Activated CD4-positive, CD25-positive, alpha-beta regulatory T cell treated with anti-CD3 and anti-CD28 coated beads, Interleukin-2, amount 50 U/mL, for 24 hours (primary cell): ENCODE results near the gene SHC1.

ENCODE experiments used
- ATAC-seq, 2 donors: fragments of 150-1000 bp; cut with Tn5 transposase; one replicate each; pipeline ENCODE4 v1.10.0; 2021; ENCODE audit warnings: mild to moderate bottlenecking in 1 of 2, moderate library complexity in 1 of 2

The SHC1 gene, protein sequence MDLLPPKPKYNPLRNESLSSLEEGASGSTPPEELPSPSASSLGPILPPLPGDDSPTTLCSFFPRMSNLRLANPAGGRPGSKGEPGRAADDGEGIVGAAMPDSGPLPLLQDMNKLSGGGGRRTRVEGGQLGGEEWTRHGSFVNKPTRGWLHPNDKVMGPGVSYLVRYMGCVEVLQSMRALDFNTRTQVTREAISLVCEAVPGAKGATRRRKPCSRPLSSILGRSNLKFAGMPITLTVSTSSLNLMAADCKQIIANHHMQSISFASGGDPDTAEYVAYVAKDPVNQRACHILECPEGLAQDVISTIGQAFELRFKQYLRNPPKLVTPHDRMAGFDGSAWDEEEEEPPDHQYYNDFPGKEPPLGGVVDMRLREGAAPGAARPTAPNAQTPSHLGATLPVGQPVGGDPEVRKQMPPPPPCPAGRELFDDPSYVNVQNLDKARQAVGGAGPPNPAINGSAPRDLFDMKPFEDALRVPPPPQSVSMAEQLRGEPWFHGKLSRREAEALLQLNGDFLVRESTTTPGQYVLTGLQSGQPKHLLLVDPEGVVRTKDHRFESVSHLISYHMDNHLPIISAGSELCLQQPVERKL

DNA sequence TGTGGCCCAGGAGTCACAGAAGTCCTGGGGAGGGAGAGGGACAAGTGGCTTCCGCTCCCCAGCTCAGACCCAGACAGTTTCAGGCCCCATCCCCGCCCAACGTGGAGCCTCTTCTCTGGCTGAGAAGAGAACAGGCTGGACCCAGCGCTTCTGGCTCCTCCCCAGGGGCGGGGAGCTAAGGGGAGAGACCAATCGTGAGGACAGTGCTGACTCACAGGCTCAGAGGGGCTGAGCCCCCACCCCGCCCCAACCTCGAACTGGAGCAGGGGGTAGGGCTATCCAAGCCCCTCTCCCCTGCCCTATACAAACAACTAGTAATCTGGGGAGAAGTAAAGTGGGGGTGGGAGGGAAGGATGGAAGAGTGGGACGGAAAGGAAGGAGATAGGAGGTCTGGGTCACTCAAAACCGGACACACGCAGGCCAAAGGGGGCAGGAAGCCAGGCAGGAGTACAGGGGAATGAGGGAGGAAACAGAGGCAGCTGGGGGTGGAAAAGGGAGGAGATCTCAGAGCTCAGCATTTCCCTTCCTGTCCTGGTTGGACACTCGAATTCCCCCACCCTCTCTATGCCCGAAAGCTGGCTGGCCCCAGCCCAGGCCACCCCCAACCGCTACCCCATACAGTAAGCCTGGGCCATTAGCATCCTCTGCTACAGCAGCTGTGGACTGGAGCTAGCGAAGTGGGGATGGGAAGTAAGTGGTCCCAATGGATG, at the start of gene SHC1:
SHC1 (minus strand) TSS at position 117 of the 710 bp plus-strand sequence. CDS start 221 bp downstream, outside the sequence.
- ATAC-seq = no peak

DNA sequence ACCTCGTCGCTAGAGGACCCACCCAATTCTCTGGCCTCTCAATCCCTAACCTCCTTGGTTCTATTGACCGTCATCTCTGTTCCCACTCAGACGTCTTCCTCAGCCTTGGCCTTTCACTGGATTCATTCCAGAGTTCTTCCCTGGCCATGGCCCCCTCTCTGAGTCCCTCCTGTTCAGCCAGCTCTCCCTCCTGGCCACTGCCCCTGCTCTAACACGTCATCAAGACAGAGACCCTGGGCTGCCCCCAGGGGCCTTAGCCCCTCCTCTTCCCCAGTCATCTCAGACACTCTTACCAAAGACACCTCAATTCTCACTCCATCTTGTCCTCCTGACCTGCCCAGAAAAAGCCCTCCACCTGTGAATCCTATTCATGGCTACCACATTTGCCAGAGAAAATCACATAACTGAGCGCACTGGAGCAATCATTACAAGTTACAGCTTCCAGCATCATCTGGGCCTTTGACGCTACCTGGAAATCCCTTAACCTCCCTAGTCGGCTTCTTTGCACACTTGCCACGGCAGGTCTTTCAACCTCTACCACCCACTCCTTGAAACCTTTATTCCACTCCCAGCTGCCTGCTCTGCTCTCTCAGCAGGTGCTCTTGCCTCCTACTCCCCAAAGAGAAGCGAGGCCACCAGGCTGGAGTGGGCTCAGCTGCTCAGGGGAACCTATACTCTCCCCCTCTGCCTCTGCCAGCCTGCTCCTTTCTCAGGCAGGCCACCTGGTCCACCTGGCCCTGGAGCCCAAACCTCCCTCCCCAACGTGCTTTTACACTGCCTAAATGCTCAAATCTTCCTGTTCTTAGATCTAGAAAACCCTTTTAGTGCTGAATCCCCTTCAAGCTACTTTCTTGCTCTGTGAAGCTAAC, 49.1 kb upstream of the SHC1 start:
- ATAC-seq = no peak

DNA sequence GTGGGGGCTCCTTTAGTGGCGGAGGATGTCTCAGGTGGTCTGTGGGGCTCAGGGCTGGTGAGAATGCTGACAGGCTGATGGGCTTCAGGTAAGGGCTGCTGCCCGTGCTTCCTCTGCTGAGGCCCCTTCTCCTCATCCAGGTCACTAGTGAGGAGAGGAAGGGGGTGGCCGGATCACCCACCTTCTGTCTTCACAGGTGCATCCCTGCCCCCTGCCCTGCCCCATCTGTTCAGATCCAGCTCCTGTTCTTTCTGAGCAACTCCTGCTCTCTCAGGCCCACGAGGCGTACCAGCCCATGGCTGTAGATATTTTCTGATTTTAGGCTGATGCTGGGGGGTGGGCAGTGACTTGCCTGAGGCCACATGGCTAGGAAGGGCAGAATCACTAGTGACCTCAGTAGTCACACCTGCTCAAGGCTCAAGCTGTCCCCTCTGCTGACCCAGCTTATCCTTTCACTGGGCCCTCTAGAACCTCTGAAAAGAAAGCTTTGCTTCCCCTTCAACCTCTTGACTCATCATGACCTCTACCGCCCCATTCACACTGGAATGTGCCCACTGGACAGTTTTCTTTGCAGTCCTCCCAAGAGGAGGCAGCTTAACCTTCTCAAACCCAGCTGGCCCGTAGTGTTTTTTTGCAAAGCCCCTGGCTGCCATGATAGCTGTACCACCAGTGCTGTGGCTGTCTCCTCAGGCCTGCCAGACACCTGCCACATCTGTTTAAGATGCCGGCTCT, 48.2 kb upstream of the SHC1 start:
- no peak for ATAC-seq

DNA sequence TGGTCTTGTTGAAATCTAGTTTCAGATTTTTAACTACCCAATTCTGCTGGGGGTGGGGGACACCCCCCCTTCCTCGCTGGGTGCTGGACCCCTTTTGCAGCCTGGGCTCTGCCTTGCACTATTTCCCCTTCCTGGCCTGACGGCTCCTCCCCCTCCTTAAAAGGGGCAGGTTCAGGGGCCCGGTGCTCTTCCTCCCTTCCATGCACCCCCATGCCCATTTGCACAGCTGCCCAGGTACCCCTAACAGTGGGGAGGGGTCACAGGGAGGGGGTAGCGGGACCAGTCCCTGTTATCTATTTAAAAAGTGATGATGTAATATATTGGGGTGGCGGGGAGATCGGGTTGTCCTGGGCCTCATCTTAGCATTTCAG, 47.4 kb upstream of the SHC1 start:
- ATAC-seq = no peak

DNA sequence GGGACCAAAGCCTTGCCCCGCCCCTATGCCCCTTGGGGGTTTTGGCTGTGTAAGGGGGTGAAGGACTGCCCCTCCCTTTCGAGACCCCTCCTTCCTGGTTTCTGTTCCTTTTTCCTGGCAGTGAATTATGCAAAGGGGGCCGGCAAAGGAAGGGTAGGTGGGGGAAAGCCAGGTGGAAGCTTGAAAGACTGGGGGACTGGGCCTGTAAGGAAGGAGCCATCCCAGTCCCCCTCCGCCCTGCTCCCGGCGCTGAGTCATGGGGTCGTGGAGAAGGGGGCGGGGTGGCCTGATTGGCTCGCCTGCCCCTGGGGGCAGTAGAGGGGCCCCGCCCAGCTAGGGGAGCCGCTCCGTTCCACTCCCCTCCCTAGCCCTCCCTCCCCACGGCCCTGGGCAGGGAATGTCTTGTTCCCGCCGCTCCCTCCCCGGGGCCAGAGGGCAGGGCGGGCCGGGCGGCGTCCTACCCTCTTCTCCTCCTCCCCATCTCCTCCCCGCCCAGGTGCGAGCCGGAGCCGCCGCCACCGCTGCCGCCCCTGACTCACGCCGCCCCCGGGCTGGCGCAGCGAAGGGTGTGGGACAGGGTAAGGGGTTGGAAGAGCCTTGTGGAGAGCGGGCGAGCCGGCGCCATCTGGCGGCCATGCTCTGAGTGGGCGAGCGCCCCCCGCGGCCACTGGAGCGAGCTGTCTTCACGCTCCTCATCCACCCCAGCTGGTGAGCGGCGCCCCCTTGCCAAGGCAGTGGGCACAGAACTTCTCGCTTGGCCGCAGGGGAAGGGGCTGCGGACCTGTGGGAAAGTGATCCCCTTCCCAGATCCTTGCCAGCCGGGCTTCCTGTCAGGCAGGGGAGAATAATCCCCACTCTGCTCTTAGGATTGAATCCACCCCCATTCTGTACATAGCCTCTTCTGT, 46.7 kb upstream of the SHC1 start:
- peak; percentile 94 to 96 for ATAC-seq

DNA sequence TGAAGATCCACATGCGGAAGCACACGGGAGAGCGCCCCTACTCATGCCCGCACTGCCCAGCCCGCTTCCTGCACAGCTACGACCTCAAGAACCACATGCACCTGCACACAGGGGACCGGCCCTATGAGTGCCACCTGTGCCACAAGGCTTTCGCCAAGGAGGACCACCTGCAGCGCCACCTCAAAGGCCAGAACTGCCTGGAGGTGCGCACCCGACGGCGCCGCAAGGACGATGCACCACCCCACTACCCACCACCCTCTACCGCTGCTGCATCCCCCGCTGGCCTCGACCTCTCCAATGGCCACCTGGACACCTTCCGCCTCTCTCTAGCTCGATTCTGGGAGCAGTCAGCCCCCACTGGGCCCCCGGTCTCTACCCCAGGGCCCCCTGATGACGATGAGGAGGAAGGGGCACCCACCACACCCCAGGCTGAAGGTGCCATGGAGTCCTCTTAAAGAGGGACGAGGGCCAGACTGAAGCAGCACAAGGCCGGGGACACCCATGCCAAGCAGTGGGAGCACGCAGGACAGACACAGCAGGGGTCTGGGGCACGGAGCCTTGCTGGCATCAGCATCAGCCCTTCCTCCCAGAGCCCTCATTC, 45.8 kb upstream of the SHC1 start:
- no peak for ATAC-seq

DNA sequence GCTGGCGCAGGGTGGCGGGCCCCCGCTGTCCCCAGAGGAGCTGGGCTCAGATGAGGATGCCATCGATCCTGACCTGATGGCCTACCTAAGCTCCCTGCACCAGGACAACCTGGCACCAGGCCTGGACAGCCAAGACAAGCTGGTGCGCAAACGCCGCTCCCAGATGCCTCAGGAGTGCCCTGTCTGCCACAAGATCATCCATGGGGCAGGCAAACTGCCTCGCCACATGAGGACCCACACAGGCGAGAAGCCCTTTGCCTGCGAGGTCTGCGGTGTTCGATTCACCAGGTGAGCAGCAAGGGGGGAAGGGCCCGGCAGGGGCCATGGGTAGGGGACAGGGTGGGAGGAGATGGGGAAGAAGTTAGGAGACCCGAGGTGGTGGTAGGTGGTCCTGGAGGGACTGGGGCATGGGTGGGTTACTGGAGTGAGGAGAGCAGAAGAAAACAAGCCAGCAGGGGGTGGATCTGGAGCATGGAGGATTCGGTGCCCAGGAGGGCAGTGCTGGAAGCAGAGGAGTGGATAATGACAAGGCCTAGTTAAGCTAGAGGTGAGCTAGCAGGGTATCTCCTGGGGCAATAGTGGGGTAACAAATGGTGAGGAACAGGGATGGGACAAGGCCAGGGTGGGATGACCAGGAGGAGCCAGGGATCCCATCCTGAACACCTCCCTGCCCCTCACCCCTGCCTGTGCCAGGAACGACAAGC, 45.1 kb upstream of the SHC1 start:
- no peak for ATAC-seq

DNA sequence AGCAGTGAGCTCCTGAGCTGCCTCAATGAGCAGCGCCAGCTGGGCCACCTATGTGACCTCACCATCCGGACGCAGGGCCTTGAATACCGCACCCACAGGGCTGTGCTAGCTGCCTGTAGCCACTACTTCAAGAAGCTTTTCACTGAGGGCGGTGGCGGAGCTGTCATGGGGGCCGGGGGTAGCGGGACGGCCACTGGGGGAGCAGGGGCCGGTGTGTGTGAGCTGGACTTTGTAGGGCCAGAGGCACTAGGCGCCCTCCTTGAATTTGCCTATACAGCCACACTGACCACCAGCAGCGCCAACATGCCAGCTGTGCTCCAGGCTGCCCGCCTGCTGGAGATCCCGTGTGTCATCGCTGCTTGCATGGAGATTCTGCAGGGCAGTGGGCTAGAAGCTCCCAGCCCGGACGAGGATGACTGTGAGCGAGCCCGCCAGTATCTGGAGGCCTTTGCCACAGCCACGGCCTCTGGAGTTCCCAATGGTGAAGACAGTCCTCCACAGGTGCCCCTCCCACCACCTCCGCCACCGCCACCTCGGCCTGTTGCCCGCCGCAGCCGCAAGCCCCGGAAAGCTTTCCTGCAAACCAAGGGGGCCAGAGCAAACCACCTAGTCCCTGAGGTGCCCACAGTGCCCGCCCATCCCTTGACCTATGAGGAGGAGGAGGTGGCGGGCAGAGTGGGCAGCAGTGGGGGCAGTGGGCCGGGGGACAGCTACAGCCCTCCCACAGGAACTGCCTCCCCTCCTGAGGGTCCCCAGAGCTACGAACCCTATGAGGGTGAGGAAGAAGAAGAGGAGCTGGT, 44.4 kb upstream of the SHC1 start:
- no peak for ATAC-seq

DNA sequence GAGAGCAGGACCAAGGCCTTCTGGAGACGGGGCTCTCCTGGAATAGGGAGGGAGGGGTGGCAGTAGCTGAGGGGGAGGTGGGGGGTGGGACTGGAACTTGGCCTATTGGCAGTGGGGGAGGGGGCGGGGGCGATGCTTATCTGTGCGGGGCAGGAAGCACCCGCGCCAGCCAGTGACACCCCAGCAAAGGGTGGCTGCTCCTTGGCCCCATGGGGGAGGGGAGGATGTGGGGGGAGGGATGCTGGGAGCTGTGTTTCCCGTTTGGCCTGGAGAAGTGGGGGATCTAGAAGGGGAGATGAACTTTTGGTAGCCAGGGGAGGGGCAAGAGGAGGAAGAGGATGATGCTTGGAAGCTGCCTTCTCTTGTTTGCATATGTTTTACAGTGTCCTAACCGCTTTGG, 43.1 kb upstream of the SHC1 start:
- no peak for ATAC-seq

DNA sequence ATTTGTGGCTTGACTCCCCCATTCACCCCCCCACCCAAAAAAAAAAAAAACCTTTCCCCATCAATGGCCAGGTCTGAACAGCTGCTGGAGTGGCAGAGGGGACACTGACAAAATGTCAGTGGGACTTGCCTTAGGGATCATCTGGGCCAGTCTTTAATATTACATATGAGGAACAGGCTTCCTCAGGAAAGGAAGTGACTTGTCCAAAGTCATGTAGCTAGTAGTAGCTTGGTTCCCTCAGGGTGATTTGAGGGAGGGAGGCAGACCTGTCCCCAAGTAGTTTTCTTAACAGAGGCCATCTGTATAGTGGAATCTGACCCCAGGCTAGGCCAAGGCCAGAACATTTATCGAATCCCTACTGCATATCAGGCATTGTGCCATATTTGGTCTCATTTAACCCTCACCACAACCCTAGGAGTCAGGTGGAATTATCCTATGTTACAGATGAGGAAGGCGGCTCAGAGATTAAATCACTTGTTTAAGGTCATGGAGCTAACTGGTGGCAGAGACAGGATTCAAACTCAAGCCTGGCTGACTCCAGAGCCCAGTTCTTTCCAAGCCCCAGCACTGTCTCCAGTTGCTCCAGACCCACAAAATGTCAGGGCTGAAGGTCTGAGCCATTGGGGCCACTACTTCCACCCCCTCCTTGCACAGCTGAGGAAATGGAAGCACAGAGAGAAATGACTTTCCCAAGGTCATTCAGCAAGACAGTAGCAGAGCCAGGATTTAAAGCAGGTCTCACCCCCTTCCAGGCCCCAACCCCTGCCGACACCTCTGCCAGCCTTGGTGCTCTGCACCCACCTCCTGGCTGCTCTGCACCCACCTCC, 42.4 kb upstream of the SHC1 start:
- no peak for ATAC-seq

DNA sequence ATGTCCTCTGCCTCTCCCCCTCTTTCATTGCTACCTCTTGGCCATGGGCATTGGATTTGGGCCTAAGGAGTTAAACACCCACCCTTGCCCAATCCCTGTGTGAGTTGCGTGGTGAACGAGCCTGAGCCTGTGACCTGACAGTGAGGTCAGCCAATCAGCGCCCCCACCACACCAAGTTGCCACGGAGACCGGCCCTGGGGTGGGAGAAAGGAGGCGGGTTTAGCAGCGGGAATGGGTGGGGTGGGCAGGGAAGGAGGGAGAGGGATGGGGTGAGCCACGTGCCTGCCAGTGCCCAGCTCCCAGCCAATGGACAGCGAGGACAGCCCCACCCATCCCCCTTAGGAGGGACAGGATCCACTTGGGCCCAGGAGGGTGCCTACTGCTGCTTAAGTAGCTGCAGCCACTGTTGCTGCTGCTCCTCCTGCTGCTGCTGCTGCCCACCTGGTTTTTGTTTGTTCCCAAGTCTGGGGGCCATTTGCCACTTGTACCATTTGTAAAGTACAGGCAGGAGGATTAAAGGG, 41.5 kb upstream of the SHC1 start:
- ATAC-seq = no peak

DNA sequence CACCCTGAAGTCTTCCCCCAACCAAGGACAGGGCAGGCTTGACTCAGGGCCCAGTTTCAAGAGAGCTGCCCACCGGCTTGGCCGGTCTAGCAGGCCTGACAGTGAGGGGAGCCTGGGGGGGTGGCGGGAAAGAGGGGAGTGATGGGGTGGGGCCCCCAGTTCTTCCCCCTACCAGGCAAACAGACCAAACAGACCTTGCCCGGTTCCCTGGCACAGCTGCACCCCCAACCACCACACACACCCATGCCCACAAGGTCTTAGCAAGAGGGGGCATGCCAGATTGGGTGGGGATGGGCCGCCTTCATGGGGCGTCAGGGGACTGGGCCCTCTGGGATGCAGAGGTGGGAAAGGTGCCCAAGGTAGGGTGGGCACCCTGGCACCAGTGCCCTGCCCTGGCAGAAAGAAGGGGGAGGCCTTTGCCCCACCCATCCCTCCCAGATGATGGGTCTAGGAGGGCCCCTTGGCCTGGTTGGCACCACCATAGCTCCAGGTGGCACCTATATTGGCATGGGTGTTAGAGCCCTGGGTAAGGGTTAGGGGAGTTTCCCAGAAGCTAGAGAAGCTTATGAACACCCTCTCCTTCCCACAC, 41.0 kb upstream of the SHC1 start:
- ATAC-seq = no peak

DNA sequence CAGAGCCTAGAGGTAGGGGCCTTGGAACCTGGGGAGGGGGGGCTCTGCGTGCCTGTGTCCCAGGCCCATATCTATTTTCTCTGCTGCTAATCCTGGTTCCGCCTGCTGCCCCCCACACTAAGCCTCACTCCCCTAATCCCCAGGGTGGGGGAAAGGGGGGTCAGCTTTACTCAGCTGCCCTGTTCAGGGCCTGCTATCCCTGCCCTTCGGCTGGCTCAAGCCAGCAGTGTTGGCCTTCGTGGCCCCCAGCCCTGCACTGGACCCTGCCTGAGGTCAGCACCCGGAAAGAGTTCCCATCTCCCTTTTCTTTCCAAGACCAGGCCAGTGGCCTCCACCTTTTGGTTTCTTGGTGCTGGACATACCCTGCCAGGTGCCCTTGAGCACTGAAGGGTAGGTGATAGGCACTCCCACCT, 40.5 kb upstream of the SHC1 start:
- ATAC-seq = no peak

DNA sequence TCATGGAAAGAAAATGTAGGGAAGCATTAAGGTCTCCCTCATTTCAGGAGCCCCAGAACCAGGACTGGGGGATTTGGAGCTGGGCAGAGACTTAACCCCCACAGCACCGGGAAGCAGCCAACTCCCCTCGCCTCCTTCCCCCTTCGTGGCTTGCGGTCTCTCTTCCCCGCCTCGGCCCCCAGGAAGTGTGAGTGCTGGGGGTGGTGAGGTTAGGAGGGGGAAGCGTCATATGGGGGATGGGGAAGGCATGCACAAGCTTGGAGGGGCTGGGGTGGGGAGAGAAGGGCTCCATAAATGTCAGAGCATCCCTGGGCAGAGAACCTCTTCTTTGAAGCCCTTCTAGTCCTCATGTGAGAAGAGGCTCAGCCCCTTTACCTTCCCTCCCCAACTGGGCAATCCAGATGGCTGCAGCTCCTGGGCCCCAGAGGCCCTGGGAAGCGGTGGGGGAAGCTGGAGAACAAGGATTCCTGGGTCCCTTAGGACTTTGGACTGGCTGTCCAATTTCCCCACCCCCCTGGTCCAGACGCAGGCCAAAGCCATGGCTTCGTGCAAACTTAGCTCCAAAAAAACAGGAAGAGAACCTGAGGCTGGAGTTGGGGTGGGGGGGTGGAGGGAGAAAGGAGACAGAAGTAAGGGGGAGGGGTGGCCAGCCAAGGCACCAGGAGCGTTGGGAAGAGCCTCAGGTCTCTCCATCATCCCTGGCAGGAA, 39.8 kb upstream of the SHC1 start:
- no peak for ATAC-seq

DNA sequence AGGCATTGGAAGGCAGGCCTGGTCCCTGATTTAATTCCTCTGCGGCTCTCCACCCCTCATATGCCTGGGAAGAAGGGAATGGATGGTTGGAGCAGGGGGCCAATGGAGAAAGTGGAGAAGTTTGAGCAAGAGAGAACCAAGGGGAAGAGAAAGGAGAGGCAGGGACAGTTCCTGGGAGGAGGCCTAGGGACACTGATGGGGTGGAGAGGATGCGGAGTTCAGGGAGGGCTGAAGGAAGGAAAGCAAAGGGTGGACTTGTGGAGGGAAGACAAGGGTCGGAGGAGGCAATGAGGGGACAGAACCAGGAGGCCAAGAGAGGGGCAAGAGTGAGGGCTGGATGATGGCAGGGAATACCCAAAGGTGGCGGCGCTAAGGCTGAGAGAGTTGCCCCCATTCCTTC, 39.2 kb upstream of the SHC1 start:
- ATAC-seq = no peak

DNA sequence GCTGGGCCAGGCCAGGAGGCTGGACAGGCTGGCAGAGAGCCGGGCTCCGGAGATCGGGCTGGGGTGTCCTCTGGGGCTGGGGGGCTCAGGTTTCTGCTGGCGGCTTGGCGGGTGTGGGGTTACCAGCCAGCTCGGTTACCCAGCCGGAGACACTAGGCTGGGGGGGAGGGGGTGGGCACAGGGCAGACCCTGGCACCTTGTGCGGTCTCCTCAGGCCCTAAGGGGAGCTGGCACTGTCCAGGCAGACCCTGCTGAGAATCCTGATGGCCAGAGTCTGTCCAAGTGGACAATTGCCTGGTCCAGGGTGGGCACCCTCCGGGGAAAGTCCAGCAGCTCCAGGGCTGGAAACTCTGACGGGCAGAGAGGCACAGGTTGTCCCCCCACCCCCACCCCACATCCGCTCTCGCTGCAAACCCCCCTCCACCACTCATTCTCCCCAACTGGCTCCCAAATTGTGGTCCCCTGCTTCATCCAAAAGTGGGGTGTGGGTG, 38.7 kb upstream of the SHC1 start:
- no peak for ATAC-seq
